CMK (cell line): Measurements from ENCODE around the gene MED14.

Source experiments
- DNase-seq: peaks from one replicate; pipeline ENCODE4 v3.0.0-alpha.2; 2010; ENCODE audit warnings: low read depth

The MED14 gene

GRCh38 chrX:40729598-40730584 is 5.5 kb downstream of the MED14 start:
- DNase-seq, result no peak

GRCh38 chrX:40727581-40728252 is 7.6 kb downstream of the MED14 start:
- DNase-seq, result no peak

GRCh38 chrX:40727093-40727492 is 8.2 kb downstream of the MED14 start:
- DNase-seq, result no peak

- no peak for DNase-seq
These were observed 12.4 kb downstream of the MED14 start for GRCh38 chrX:40722930-40723329.

GRCh38 chrX:40721489-40722106 is 13.7 kb downstream of the MED14 start:
- no peak for DNase-seq

- no peak for DNase-seq
These were observed 14.6 kb downstream of the MED14 start for GRCh38 chrX:40720792-40721191.

GRCh38 chrX:40720339-40720738 is 15.0 kb downstream of the MED14 start:
- DNase-seq, result no peak

- no peak for DNase-seq
These were observed 15.6 kb downstream of the MED14 start for GRCh38 chrX:40719731-40720130.

- no peak for DNase-seq
These were observed 16.1 kb downstream of the MED14 start for GRCh38 chrX:40719218-40719617.

GRCh38 chrX:40709395-40709794 is 25.9 kb downstream of the MED14 start:
- DNase-seq, result no peak

- DNase-seq, result no peak
These were observed 29.6 kb downstream of the MED14 start for GRCh38 chrX:40705658-40706312.

GRCh38 chrX:40700640-40701342 is 34.6 kb downstream of the MED14 start:
- no peak for DNase-seq

GRCh38 chrX:40698851-40699250 is 36.5 kb downstream of the MED14 start:
- no peak for DNase-seq

- no peak for DNase-seq
These were observed 40.5 kb downstream of the MED14 start for GRCh38 chrX:40694802-40695201.

- no peak for DNase-seq
These were observed 46.4 kb downstream of the MED14 start for GRCh38 chrX:40688929-40689328.

- DNase-seq, result no peak
These were observed 48.2 kb downstream of the MED14 start for GRCh38 chrX:40687169-40687568.

- no peak for DNase-seq
These were observed 49.9 kb downstream of the MED14 start for GRCh38 chrX:40685362-40685918.

GRCh38 chrX:40684092-40684491 is 51.2 kb downstream of the MED14 start:
- no peak for DNase-seq

- DNase-seq, result no peak
These were observed 52.1 kb downstream of the MED14 start for GRCh38 chrX:40683245-40683644.

GRCh38 chrX:40671126-40671525 is 64.2 kb downstream of the MED14 start:
- no peak for DNase-seq

- no peak for DNase-seq
These were observed 71.3 kb downstream of the MED14 start for GRCh38 chrX:40663880-40664630.
